ENCODE results near the gene RAB14.

- TF ChIP-seq, protein P1, sequence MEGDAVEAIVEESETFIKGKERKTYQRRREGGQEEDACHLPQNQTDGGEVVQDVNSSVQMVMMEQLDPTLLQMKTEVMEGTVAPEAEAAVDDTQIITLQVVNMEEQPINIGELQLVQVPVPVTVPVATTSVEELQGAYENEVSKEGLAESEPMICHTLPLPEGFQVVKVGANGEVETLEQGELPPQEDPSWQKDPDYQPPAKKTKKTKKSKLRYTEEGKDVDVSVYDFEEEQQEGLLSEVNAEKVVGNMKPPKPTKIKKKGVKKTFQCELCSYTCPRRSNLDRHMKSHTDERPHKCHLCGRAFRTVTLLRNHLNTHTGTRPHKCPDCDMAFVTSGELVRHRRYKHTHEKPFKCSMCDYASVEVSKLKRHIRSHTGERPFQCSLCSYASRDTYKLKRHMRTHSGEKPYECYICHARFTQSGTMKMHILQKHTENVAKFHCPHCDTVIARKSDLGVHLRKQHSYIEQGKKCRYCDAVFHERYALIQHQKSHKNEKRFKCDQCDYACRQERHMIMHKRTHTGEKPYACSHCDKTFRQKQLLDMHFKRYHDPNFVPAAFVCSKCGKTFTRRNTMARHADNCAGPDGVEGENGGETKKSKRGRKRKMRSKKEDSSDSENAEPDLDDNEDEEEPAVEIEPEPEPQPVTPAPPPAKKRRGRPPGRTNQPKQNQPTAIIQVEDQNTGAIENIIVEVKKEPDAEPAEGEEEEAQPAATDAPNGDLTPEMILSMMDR (IDR thresholded peaks at IDR 0.05) = no peak
- TF ChIP-seq POLR2A (IDR thresholded peaks at IDR 0.05) (no peak), POLR2AphosphoS5 (IDR thresholded peaks at IDR 0.05; ENCODE audit: insufficient read depth in 1 of 2, low read depth in 1 of 2) (no peak)
These were observed 43.7 kb downstream of the RAB14 start for GRCh38 chr9:121157939-121158338.
